ENCODE data around the gene C1orf198. TPM values are rescaled to one million over a fixed set of nuclear protein-coding genes. Genes with fewer than 3 reads are reported as not detected.
"Not testable (repeated sequence)": the region's sequence is repeated elsewhere in the genome, so short reads cannot be mapped to it uniquely, and the experiment has no call there.

Gene C1orf198
- total RNA-seq, 1 donor from 2014 or later, result 225 TPM

DNA sequence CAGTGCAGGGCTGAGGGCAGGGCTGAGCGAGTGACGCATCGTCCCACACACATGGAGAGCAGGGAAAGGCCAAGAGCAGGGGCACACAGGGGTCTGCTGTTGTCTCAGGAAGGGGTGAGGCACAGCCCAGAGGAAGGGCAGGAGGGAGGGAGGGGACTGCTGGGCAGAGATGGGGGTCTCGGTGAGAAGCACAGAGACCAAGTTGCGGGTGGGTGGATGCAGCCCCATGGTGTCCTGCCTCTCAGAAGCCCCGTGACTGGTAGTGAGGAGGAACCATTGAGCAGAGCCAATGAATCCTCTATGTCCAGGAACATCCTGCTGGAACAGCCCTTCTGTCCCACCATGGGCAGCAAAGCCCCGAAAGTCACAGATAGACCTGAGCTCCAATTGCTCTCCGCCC lies 17.8 kb downstream of the C1orf198 start:
- intact Hi-C loops (cut with DNase I), result loop anchor here (5.0 kb wide), 2 partner anchors 127 to 192 kb away; partner anchors contain the start of genes ARV1, FAM89A and TTC13
- Histone ChIP-seq H3K36me3 (peaks cover 13 to 30% of the 10 kb centered on the region in 2 donors), H3K9me3 (no peaks in the 10 kb centered on the region), H3K27ac (peak overlapping the region; percentile 94 to 98), H3K4me1 (peaks cover 24 to 63% of the 10 kb centered on the region in 2 donors), H3K27me3 (no peaks in the 10 kb centered on the region), H3K4me3 (no peak overlapping the region)
- TF ChIP-seq, protein P1, sequence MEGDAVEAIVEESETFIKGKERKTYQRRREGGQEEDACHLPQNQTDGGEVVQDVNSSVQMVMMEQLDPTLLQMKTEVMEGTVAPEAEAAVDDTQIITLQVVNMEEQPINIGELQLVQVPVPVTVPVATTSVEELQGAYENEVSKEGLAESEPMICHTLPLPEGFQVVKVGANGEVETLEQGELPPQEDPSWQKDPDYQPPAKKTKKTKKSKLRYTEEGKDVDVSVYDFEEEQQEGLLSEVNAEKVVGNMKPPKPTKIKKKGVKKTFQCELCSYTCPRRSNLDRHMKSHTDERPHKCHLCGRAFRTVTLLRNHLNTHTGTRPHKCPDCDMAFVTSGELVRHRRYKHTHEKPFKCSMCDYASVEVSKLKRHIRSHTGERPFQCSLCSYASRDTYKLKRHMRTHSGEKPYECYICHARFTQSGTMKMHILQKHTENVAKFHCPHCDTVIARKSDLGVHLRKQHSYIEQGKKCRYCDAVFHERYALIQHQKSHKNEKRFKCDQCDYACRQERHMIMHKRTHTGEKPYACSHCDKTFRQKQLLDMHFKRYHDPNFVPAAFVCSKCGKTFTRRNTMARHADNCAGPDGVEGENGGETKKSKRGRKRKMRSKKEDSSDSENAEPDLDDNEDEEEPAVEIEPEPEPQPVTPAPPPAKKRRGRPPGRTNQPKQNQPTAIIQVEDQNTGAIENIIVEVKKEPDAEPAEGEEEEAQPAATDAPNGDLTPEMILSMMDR (IDR thresholded peaks at IDR 0.05), result no peak
- DNase-seq (ENCODE audit: low spot score in 2 of 2), result no peak

DNA sequence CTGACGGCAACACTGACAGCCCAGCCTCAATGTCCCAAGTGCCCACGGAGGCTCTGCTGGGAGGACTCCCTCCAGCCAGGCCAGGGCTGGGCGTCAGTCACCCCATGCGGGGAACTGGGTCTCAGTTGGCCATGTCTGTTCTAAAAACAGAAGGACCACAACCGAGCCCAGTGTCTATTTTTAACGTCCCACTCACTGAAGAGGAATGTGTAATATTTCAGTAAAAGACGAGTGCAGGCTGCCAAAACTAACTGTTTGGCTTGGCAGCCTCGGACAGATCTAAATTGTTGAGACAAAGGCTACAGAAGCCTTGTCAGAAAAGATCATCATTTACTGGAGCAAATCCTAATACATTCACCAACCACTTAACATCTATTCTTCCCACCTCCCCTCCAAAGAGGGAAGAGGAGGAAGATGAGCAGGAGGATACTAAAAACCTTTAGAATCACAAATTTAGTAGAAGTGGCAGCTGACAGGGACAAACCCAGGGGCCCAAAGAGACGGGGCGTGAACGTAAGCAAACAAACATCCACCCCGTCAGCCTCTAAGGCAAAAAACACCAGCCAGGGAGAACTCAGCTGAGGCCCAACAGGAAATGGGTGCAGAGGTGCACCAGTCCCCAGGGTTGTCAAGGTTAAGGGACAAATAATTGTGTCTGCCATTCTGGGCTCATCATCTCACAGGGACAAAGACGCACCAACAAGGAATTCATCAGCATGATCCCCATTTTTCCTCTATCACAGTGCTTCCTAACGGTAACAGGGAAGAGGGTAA lies 18.7 kb downstream of the C1orf198 start:
- Histone ChIP-seq H3K4me1 (peaks cover 24 to 66% of the 10 kb centered on the region in 2 donors), H3K27me3 (no peaks in the 10 kb centered on the region), H3K9me3 (no peaks in the 10 kb centered on the region), H3K27ac (peak overlapping the region; percentile 94 to 98), H3K36me3 (peaks cover 12 to 23% of the 10 kb centered on the region in 2 donors), H3K4me3 (peak overlapping the region in 1 of 2 donors; percentile 9)
- intact Hi-C loops (cut with DNase I), result loop anchor here (1.0 to 5.0 kb wide), 4 partner anchors 19 to 193 kb away; partner anchors contain the start of genes ARV1, C1orf198, FAM89A and TTC13
- TF ChIP-seq, protein P1 (IDR thresholded peaks at IDR 0.05), result no peak
- peak; percentile 56 to 95 for DNase-seq (ENCODE audit: low spot score in 2 of 2)

DNA sequence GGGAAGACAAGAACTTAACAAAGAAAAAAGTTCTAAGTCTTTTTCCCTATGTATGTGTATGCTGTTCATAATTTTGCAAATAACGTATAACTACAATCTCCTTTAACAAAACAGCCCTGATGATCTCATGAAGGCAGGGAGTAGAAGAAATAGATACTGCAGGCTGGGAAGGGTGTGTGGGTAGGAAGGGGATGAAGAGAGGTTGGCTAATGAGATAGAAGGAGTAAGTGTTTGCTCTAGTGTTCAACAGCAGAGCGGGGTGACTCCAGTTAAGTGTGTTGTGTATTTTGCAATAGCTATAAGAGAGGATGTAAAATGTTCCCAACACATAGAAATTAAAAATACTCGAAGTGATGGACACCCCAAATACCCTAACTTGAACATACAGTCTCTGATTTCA lies 20.1 kb downstream of the C1orf198 start:
- intact Hi-C loops (cut with DNase I), result loop anchor here (2.0 kb wide), 1 partner anchor 23 kb away; no protein-coding TSS in a partner anchor
- Histone ChIP-seq H3K27me3 (no peaks in the 10 kb centered on the region), H3K9me3 (no peaks in the 10 kb centered on the region), H3K27ac (peak overlapping the region; percentile 94 to 98), H3K36me3 (peaks cover 13 to 16% of the 10 kb centered on the region in 2 donors), H3K4me1 (peaks cover 24 to 60% of the 10 kb centered on the region in 2 donors), H3K4me3 (no peak overlapping the region)
- no peak for DNase-seq (ENCODE audit: low spot score in 2 of 2)
- TF ChIP-seq, protein P1 (IDR thresholded peaks at IDR 0.05), result no peak

DNA sequence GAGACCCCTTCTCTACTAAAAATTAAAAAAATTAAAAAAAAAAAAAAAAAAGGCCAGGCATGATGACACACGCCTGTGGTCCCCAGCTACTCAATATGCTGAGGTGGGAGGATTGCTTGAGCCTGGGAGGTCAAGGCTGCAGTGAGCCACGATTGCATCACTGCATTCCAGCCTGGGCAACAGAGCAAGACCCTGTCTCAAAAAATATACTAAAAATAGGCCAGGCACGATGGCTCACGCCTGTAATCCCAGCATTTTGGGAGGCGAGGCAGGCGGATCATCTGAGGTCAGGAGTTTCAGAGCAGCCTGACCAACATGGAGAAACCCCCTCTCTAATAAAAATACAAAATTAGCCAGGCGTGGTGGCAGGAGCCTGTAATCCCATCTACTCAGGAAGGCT lies 23.1 kb downstream of the C1orf198 start:
- DNase-seq (ENCODE audit: low spot score in 2 of 2); H3K9me3 ChIP-seq; H3K4me3 ChIP-seq; H3K27me3 ChIP-seq; intact Hi-C loops (cut with DNase I): not testable (repeated sequence)
- Histone ChIP-seq H3K27ac (peak overlapping the region; percentile 46 to 60), H3K4me1 (peaks cover 10 to 52% of the 10 kb centered on the region in 2 donors), H3K36me3 (peaks cover 16 to 24% of the 10 kb centered on the region in 2 donors)

DNA sequence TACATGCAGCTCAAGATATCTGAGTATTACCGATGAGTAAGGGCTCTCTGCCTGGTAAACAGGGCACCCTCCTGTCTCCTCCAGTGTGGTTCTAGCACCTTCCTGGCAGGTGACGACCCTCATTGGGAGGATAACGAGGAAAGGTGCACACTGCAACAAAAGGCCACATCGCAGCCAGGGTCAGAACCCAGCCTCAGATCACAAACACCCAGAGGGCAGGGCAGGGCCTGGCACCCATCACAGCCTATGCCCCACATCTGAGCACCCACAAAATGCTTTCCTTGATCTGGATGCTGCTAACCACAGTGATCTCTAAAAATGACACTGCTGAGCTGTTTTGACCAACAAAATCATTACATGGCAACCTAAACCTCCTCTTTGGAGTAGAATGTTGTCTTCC lies 23.8 kb downstream of the C1orf198 start:
- TF ChIP-seq, protein P1 (IDR thresholded peaks at IDR 0.05), result no peak
- Histone ChIP-seq H3K4me1 (peaks cover 10 to 46% of the 10 kb centered on the region in 2 donors), H3K27ac (peak overlapping the region; percentile 46 to 60), H3K9me3 (no peaks in the 10 kb centered on the region), H3K4me3 (no peak overlapping the region), H3K36me3 (peaks cover 16 to 24% of the 10 kb centered on the region in 2 donors), H3K27me3 (no peaks in the 10 kb centered on the region)
- DNase-seq (ENCODE audit: low spot score in 2 of 2), result peak in 1 of 2 donors; percentile 55
- intact Hi-C loops (cut with DNase I), result no loop called here
